Upper lobe of left lung (tissue), 4 donors: Measurements from ENCODE around the gene SLC25A11.

ENCODE experiments used
- CTCF ChIP-seq, 6 experiments: fragments of 450-650 bp in 4 of 6; fragments of 200-600 bp in 2 of 6; sonication (generic) in 2 of 6; IDR thresholded peaks; one replicate each; pipeline ENCODE4 v1.5.1; 2016 to 2019; ENCODE audit warnings: antibody characterized with exemption in 6 of 6
- POLR2A ChIP-seq, 4 donors: fragments of 450-650 bp; IDR thresholded peaks; one replicate each; pipeline ENCODE4 v1.5.1; 2016 to 2017; ENCODE audit warnings: antibody characterized with exemption in 4 of 4, mild to moderate bottlenecking in 2 of 4

DNA sequence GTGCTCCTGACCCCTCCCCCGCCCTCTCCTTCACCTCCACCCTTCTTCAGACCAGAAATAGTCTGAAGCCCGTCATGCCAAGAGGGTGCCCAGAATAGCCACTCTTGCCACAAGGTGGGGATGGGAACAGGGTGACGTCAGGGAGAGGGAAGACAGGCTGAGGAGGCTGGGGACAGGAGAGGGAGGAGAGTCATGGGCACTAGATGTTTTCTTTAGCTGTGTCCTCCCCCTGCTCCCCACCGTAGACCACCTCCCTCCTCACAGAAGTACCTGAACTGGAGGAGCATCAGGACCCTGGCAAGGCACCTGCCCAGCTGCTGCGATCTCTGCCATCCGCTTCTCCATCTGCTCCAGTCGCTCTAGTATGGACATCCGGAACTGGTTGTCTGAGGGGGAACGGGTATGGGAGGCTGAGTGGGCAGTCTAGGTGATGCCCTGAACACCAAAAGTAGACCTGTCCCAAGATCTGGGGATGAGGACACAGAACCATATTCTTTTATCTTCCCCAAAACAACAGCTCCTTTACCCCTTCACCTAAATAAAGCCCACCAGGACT, 34.3 kb upstream of the SLC25A11 start:
- no peak for TF ChIP-seq CTCF (IDR thresholded peaks at IDR 0.05)
- no peak for TF ChIP-seq POLR2A (IDR thresholded peaks at IDR 0.05)
